Measurements from ENCODE around the gene KLHL21. TPM values are rescaled to one million over a fixed set of nuclear protein-coding genes. Genes with fewer than 3 reads are reported as not detected.
A peak's percentile ranks its signal among the peaks of the same experiment; 100 is the strongest.

Gene KLHL21
- total and polyA plus RNA-seq, 12 donors, result 20.4 to 93.3 (median 69.6) TPM

DNA sequence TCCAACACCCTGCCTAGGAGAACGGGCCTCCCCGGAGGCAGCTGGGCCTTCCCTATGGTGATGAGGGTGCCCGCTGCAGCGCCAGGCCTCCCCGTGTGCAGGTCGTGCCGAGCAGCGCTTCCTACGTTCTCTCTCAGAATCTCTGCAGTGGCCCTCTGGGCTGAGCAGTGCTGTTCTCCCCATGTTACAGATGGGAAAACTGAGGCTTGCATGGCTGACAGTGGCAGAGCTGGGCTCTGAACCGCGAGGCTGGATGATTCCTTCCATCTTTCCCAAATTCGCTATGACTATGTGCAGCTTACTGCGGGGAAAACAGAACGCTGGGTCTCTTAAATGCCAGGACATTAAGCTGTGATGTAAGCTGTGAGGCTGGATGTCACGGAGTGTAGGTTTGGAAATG is 8.9 kb downstream of the KLHL21 start:
- 95 to 96% methylated on average over 15 of the region's 15 CpGs for WGBS, 2 donors
- Histone ChIP-seq H3K27me3 (no peaks in the 10 kb centered on the region), H3K4me1 (peaks cover 24 to 88% (median 68%) of the 10 kb centered on the region in 9 donors), H3K4me3 (no peak overlapping the region), H3K9me3 (no peaks in the 10 kb centered on the region), H3K27ac (no peak overlapping the region), H3K36me3 (peaks cover 0 to 100% (median 79%) of the 10 kb centered on the region in 9 donors)
- intact Hi-C loops (cut with DNase I), result no loop called here
- no peak for TF ChIP-seq CTCF (IDR thresholded peaks at IDR 0.05)
- ATAC-seq, result no peak
- DNase-seq, result no peak

- H3K27me3 ChIP-seq, result no peaks in the 10 kb centered on the region
- intact Hi-C loops (cut with DNase I), result no loop called here
- no peak for DNase-seq
- H3K9me3 ChIP-seq, result no peaks in the 10 kb centered on the region
- peaks cover 28 to 88% (median 68%) of the 10 kb centered on the region in 9 donors for H3K4me1 ChIP-seq
- peak overlapping the region in 3 of 10 donors; percentile 15 to 62 (median 41) for H3K27ac ChIP-seq
- ATAC-seq, result no peak
- 92% methylated on average over 38 of the region's 38 CpGs for WGBS, 2 donors
- H3K4me3 ChIP-seq, result no peak overlapping the region
- TF ChIP-seq CTCF (IDR thresholded peaks at IDR 0.05), result no peak
- peaks cover 0 to 100% (median 72%) of the 10 kb centered on the region in 9 donors for H3K36me3 ChIP-seq
Measured at GRCh38 chr1:6592865-6593593, 9.6 kb downstream of the KLHL21 start.

GRCh38 chr1:6592441-6592840 is 10.2 kb downstream of the KLHL21 start:
- no peaks in the 10 kb centered on the region for H3K27me3 ChIP-seq
- TF ChIP-seq CTCF (IDR thresholded peaks at IDR 0.05), result no peak
- H3K36me3 ChIP-seq, result peaks cover 0 to 100% (median 72%) of the 10 kb centered on the region in 9 donors
- no peak overlapping the region for H3K4me3 ChIP-seq
- peaks cover 26 to 88% (median 68%) of the 10 kb centered on the region in 9 donors for H3K4me1 ChIP-seq
- 24 to 37% methylated on average over 5 of the region's 5 CpGs for WGBS, 2 donors
- peak overlapping the region in 6 of 10 donors; percentile 12 to 62 (median 26) for H3K27ac ChIP-seq
- peak in 5 of 8 donors; percentile 5 to 50 (median 29) for ATAC-seq
- H3K9me3 ChIP-seq, result no peaks in the 10 kb centered on the region
- DNase-seq, result peak in 1 of 2 donors; percentile 40
- intact Hi-C loops (cut with DNase I), result no loop called here

GRCh38 chr1:6591644-6592043 is 11.0 kb downstream of the KLHL21 start:
- Histone ChIP-seq H3K4me1 (peaks cover 24 to 85% (median 68%) of the 10 kb centered on the region in 9 donors), H3K36me3 (peaks cover 0 to 100% (median 67%) of the 10 kb centered on the region in 9 donors), H3K27me3 (no peaks in the 10 kb centered on the region), H3K9me3 (no peaks in the 10 kb centered on the region), H3K4me3 (no peak overlapping the region), H3K27ac (peak overlapping the region in 9 of 10 donors; percentile 8 to 62 (median 34))
- 86 to 89% methylated on average over 6 of the region's 6 CpGs for WGBS, 2 donors
- TF ChIP-seq CTCF (IDR thresholded peaks at IDR 0.05), result no peak
- intact Hi-C loops (cut with DNase I), result no loop called here
- DNase-seq, result no peak
- ATAC-seq, result no peak
